PC-9 (cell line): ENCODE data around the gene EIF3K. TPM values are rescaled to one million over a fixed set of nuclear protein-coding genes. Genes with fewer than 3 reads are reported as not detected.
A peak's percentile ranks its signal among the peaks of the same experiment; 100 is the strongest.

ENCODE experiments used
- BruUV-seq: library from RNA; stranded (reverse); fragments of 400-500 nt; replicated peaks from 2 replicates; lab custom pipeline; 2021; lab: Mats Ljungman, UMichigan
- CTCF ChIA-PET: fragments of 300-600 bp; sonication (Branson Sonifier 250); formaldehyde crosslinking; loops from one replicate; lab custom pipeline; 2022; ENCODE audit warnings: antibody characterized with exemption; lab: Charles Lee
- POLR2A ChIA-PET: fragments of 300-600 bp; sonication (Branson Sonifier 250); formaldehyde crosslinking; loops from one replicate; lab custom pipeline; 2022; ENCODE audit warnings: antibody characterized with exemption; ENCODE audit not compliant: unreplicated experiment; lab: Charles Lee
- DNase-seq, 2 experiments: peaks; one replicate each; pipeline versions ENCODE4 v3.0.0 to v3.0.0-alpha.2; 2015 to 2022; ENCODE audit warnings: mixed read lengths in 1 of 2
- H2AFZ ChIP-seq: fragments of 200-600 bp; sonication (generic); 2 replicates; pipeline ENCODE4 v1.8.1; 2017; ENCODE audit warnings: antibody characterized with exemption
- H3F3A ChIP-seq: fragments of 200-600 bp; sonication (generic); 2 replicates; pipeline ENCODE4 v1.8.1; 2017; ENCODE audit warnings: antibody characterized with exemption, mild to moderate bottlenecking, low read depth; ENCODE audit not compliant: insufficient read depth
- H3K27ac ChIP-seq: fragments of 200-600 bp; sonication (generic); 2 replicates; pipeline ENCODE4 v1.6.1; 2016; ENCODE audit warnings: mixed run types
- H3K27me3 ChIP-seq: fragments of 200-600 bp; sonication (generic); 2 replicates; pipeline ENCODE4 v1.6.1; 2016; ENCODE audit warnings: low read depth, mixed run types; ENCODE audit not compliant: insufficient read depth
- H3K36me3 ChIP-seq: fragments of 200-600 bp; sonication (generic); 2 replicates; pipeline ENCODE4 v1.6.1; 2016; ENCODE audit warnings: low read depth, mixed run types
- H3K4me1 ChIP-seq: fragments of 200-600 bp; sonication (generic); replicated peaks from 2 replicates; pipeline ENCODE4 v1.6.1; 2016; ENCODE audit warnings: mixed run types; ENCODE audit not compliant: insufficient read depth
- H3K4me2 ChIP-seq: fragments of 200-600 bp; sonication (generic); 2 replicates; pipeline ENCODE4 v1.6.1; 2017; ENCODE audit warnings: mixed run types
- H3K4me3 ChIP-seq: fragments of 200-600 bp; sonication (generic); 2 replicates; pipeline ENCODE4 v1.6.1; 2016; ENCODE audit warnings: mixed run types
- H3K79me2 ChIP-seq: fragments of 200-600 bp; sonication (generic); 2 replicates; pipeline ENCODE4 v1.6.1; 2017; ENCODE audit warnings: low read depth, mixed run types
- H3K9me2 ChIP-seq: fragments of 200-600 bp; sonication (generic); 2 replicates; pipeline ENCODE4 v1.8.1; 2017; ENCODE audit warnings: mild to moderate bottlenecking; ENCODE audit not compliant: insufficient read depth
- H3K9me3 ChIP-seq: fragments of 200-600 bp; sonication (generic); 2 replicates; pipeline ENCODE4 v1.8.1; 2016; ENCODE audit warnings: low read depth; ENCODE audit not compliant: insufficient read depth
- H4K20me1 ChIP-seq: fragments of 200-600 bp; sonication (generic); 2 replicates; pipeline ENCODE4 v1.8.1; 2017; ENCODE audit not compliant: insufficient read depth
- CTCF ChIP-seq: fragments of 200-600 bp; sonication (generic); conservative IDR thresholded peaks from 2 replicates; pipeline ENCODE4 v1.6.1; 2017; ENCODE audit warnings: mixed run types, antibody characterized with exemption, mild to moderate bottlenecking, moderate library complexity
- EZH2 ChIP-seq: fragments of 200-600 bp; sonication (generic); IDR thresholded peaks from 2 replicates; pipeline ENCODE4 v1.8.0; 2017; ENCODE audit warnings: antibody characterized with exemption, low read depth
- intact Hi-C: fragments of 100-400 bp; cut with micrococcal nuclease; formaldehyde crosslinking; loops from one replicate; pipeline ENCODE4 v1.10.0; 2022; ENCODE audit not compliant: unreplicated experiment
- total RNA-seq: library from RNA; stranded (reverse); gene quantifications from 2 replicates; pipeline ENCODE4 v1.2.3, GENCODE V29; 2021

Gene EIF3K
- total RNA-seq, 1 experiment from 2014 or later, result 230 TPM

GRCh38 chr19:38682195-38682867 is 63.3 kb downstream of the EIF3K start:
- POLR2A ChIA-PET, result interaction anchor here (1.2 kb wide), 1 partner anchor 150 kb away, joined by 9 read pairs; no protein-coding TSS in a partner anchor
- CTCF ChIA-PET, result no interaction called here
- H2AFZ ChIP-seq, result no peak overlapping the region
- H3K36me3 ChIP-seq, result peaks cover 17% of the 10 kb centered on the region
- no peaks in the 10 kb centered on the region for H3K27me3 ChIP-seq
- H3K79me2 ChIP-seq, result peaks cover 84% of the 10 kb centered on the region
- H3K9me2 ChIP-seq, result no peaks in the 10 kb centered on the region
- no TSS peak for BruUV-seq
- DNase-seq, result no peak
- peaks cover 5% of the 10 kb centered on the region for H4K20me1 ChIP-seq
- H3K4me1 ChIP-seq, result peaks cover 93% of the 10 kb centered on the region
- no peaks in the 10 kb centered on the region for H3K9me3 ChIP-seq
- intact Hi-C loops, result loop anchor here (5.0 kb wide), 1 partner anchor 170 kb away; no protein-coding TSS in a partner anchor
- H3K27ac ChIP-seq, result peak overlapping the region; percentile 100
- TF ChIP-seq EZH2, result no peak
- TF ChIP-seq CTCF, result no peak
- peak overlapping the region; percentile 60 for H3K4me2 ChIP-seq
- H3F3A ChIP-seq, result peaks cover 87% of the 10 kb centered on the region
- H3K4me3 ChIP-seq, result peak overlapping the region; percentile 7; the same call in 1 of the 2 replicates

- POLR2A ChIA-PET, result interaction anchor here (0.5 to 2.2 kb wide), 15 partner anchors 9 to 719 kb away, joined by 3 to 51 read pairs (median 7); partner anchors contain the start of genes ACTN4 and ECH1
- DNase-seq, result no peak
- peak overlapping the region; percentile 7; the same call in 1 of the 2 replicates for H3K4me3 ChIP-seq
- no peak overlapping the region for H2AFZ ChIP-seq
- peaks cover 84% of the 10 kb centered on the region for H3K79me2 ChIP-seq
- H3K27ac ChIP-seq, result peak overlapping the region; percentile 100
- H3K36me3 ChIP-seq, result peaks cover 18% of the 10 kb centered on the region
- H3K9me2 ChIP-seq, result no peaks in the 10 kb centered on the region
- no peaks in the 10 kb centered on the region for H3K9me3 ChIP-seq
- TF ChIP-seq EZH2 (no peak), CTCF (no peak)
- peak overlapping the region; percentile 60 for H3K4me2 ChIP-seq
- TSS peak; percentile 77 for BruUV-seq
- no peaks in the 10 kb centered on the region for H3K27me3 ChIP-seq
- H3F3A ChIP-seq, result peaks cover 88% of the 10 kb centered on the region
- H4K20me1 ChIP-seq, result peaks cover under 1% of the 10 kb centered on the region
- CTCF ChIA-PET, result interaction anchor here (0.6 kb wide), 2 partner anchors 8 to 101 kb away, joined by 3 read pairs; no protein-coding TSS in a partner anchor
- intact Hi-C loops, result loop anchor here (1.0 to 5.0 kb wide), 6 partner anchors 10 to 169 kb away; no protein-coding TSS in a partner anchor
- H3K4me1 ChIP-seq, result peaks cover 93% of the 10 kb centered on the region
Measured at GRCh38 chr19:38682872-38683392, 63.9 kb downstream of the EIF3K start.

GRCh38 chr19:38683393-38684077 is 64.5 kb downstream of the EIF3K start:
- peak overlapping the region; percentile 100 for H3K27ac ChIP-seq
- ChIA-PET CTCF (interaction anchor here (0.6 kb wide), 2 partner anchors 8 to 101 kb away, joined by 3 read pairs; no protein-coding TSS in a partner anchor), POLR2A (interaction anchor here (0.5 to 2.2 kb wide), 20 partner anchors 9 to 719 kb away, joined by 3 to 51 read pairs (median 6); partner anchors contain the start of genes ACTN4 and ECH1)
- H3K27me3 ChIP-seq, result no peaks in the 10 kb centered on the region
- no TSS peak for BruUV-seq
- H3K79me2 ChIP-seq, result peaks cover 84% of the 10 kb centered on the region
- no peaks in the 10 kb centered on the region for H4K20me1 ChIP-seq
- TF ChIP-seq CTCF (no peak), EZH2 (no peak)
- peaks cover 90% of the 10 kb centered on the region for H3F3A ChIP-seq
- H3K36me3 ChIP-seq, result peaks cover 18% of the 10 kb centered on the region
- intact Hi-C loops, result loop anchor here (1.0 to 5.0 kb wide), 7 partner anchors 10 to 169 kb away; no protein-coding TSS in a partner anchor
- peaks cover 95% of the 10 kb centered on the region for H3K4me1 ChIP-seq
- no peak overlapping the region for H2AFZ ChIP-seq
- H3K4me2 ChIP-seq, result peak overlapping the region; percentile 80
- peak; percentile 97 to 100 for DNase-seq
- H3K9me3 ChIP-seq, result no peaks in the 10 kb centered on the region
- peak overlapping the region; percentile 36; the same call in 1 of the 2 replicates for H3K4me3 ChIP-seq
- H3K9me2 ChIP-seq, result no peaks in the 10 kb centered on the region
